Endothelial cell of umbilical vein (primary cell): ENCODE measurements around the gene RPS16. TPM values are rescaled to one million over a fixed set of nuclear protein-coding genes. Genes with fewer than 3 reads are reported as not detected.

Experiments used
- BruUV-seq: library from RNA; stranded (reverse); fragments of 400-500 nt; replicated peaks from 2 replicates; lab custom pipeline; 2021; lab: Mats Ljungman, UMichigan
- CTCF ChIA-PET: fragments of 300-600, 350-600 bp; sonication (Branson Sonifier 250); formaldehyde crosslinking; loops from one replicate; lab custom pipeline; 2021; ENCODE audit warnings: antibody characterized with exemption, inconsistent platforms; lab: Charles Lee
- POLR2A ChIA-PET: fragments of 300-600, 350-600 bp; sonication (Branson Sonifier 250); formaldehyde crosslinking; loops from one replicate; lab custom pipeline; 2021; ENCODE audit warnings: antibody characterized with exemption, inconsistent platforms; lab: Charles Lee
- DNase-seq: peaks from one replicate; pipeline ENCODE4 v3.0.0-alpha.2; 2011; ENCODE audit warnings: low read depth, low spot score
- FAIRE-seq: peaks from 2 replicates; lab custom pipeline; 2011; peaks lifted over from hg19 to GRCh38; lab: Jason Lieb, UNC
- H2AFZ ChIP-seq: 2 replicates; pipeline ENCODE4 v1.6.0; 2012; ENCODE audit warnings: low read depth, low read length, control low read depth, inconsistent platforms
- H3K27ac ChIP-seq: 2 replicates; pipeline ENCODE4 v1.5.1; 2011; ENCODE audit warnings: low read depth, mild to moderate bottlenecking, control low read depth, low read length, moderate library complexity; ENCODE audit not compliant: insufficient read depth
- H3K27me3 ChIP-seq, 2 experiments: 2 replicates each; pipeline versions ENCODE4 v1.6.0 to v1.6.1; 2011; ENCODE audit warnings: low read length in 2 of 2, mixed read lengths in 1 of 2; ENCODE audit not compliant: control insufficient read depth in 2 of 2, insufficient read depth in 2 of 2
- H3K36me3 ChIP-seq, 2 experiments: 2 replicates in 1 of 2; 3 replicates in 1 of 2; pipeline ENCODE4 v1.5.1; 2011; ENCODE audit warnings: low read length in 2 of 2, mild to moderate bottlenecking in 1 of 2, moderate library complexity in 1 of 2; ENCODE audit not compliant: control insufficient read depth in 2 of 2, insufficient read depth in 2 of 2; ENCODE audit errors: extremely low read depth in 1 of 2
- H3K4me1 ChIP-seq: 3 replicates; pipeline ENCODE4 v1.5.1; 2011; ENCODE audit warnings: mild to moderate bottlenecking, low read length; ENCODE audit not compliant: control insufficient read depth, insufficient read depth; ENCODE audit errors: extremely low read depth
- H3K4me2 ChIP-seq: 2 replicates; pipeline ENCODE4 v1.6.1; 2011; ENCODE audit warnings: low read length, control low read depth, mixed read lengths; ENCODE audit not compliant: insufficient read depth
- H3K4me3 ChIP-seq, 3 experiments: fragments of 200-600 bp in 1 of 3; sonication (generic), shearing (Covaris generic) in 1 of 3; replicated peaks in 1 of 3; 2 replicates each; pipeline ENCODE4 v1.5.1; 2011 to 2016; ENCODE audit warnings: control low read depth in 3 of 3, low read length in 3 of 3, mild to moderate bottlenecking in 2 of 3, inconsistent platforms in 1 of 3, low read depth in 1 of 3, moderate library complexity in 1 of 3; ENCODE audit not compliant: insufficient read depth in 1 of 3
- H3K79me2 ChIP-seq: 2 replicates; pipeline ENCODE4 v1.6.0; 2012; ENCODE audit warnings: low read length, inconsistent platforms; ENCODE audit not compliant: control insufficient read depth, insufficient read depth
- H3K9ac ChIP-seq: replicated peaks from 2 replicates; pipeline ENCODE3; 2011; ENCODE audit warnings: low read length, control low read depth; ENCODE audit not compliant: insufficient read depth; ENCODE audit errors: extremely low read depth
- H3K9me1 ChIP-seq: replicated peaks from 3 replicates; pipeline ENCODE4 v1.6.0; 2011; ENCODE audit warnings: mild to moderate bottlenecking, low read length; ENCODE audit not compliant: control insufficient read depth, insufficient read depth; ENCODE audit errors: extremely low read depth
- H3K9me3 ChIP-seq: replicated peaks from 2 replicates; pipeline ENCODE4 v1.5.1; 2012; ENCODE audit warnings: low read length, inconsistent platforms; ENCODE audit not compliant: control insufficient read depth, insufficient read depth
- H4K20me1 ChIP-seq: replicated peaks from 2 replicates; pipeline ENCODE3; 2011; ENCODE audit warnings: mild to moderate bottlenecking, low read length; ENCODE audit not compliant: control insufficient read depth, insufficient read depth; ENCODE audit errors: extremely low read depth
- CTCF ChIP-seq, 2 donors: IDR thresholded peaks; 1 replicate in 1 of 2; 2 replicates in 1 of 2; pipeline ENCODE4 v1.5.1; 2011; ENCODE audit warnings: low read length in 2 of 2, mild to moderate bottlenecking in 2 of 2, moderate library complexity in 2 of 2, control low read depth in 1 of 2, inconsistent platforms in 1 of 2, low read depth in 1 of 2; ENCODE audit not compliant: insufficient read depth in 1 of 2; ENCODE audit errors: extremely low read depth in 1 of 2
- EZH2 ChIP-seq: IDR thresholded peaks from 2 replicates; pipeline ENCODE4 v1.6.1; 2012; ENCODE audit warnings: borderline replicate concordance, low read depth, mild to moderate bottlenecking, moderate library complexity, low read length, inconsistent platforms; ENCODE audit not compliant: severe bottlenecking
- FOS ChIP-seq: IDR thresholded peaks from 2 replicates; pipeline ENCODE4 v1.6.1; 2011; ENCODE audit warnings: mild to moderate bottlenecking, low read length, moderate library complexity, borderline replicate concordance; ENCODE audit not compliant: insufficient read depth
- GATA2 ChIP-seq: IDR thresholded peaks from 2 replicates; pipeline ENCODE4 v1.7.0; 2011; ENCODE audit warnings: low read depth, mild to moderate bottlenecking, moderate library complexity, mixed read lengths, low read length; ENCODE audit not compliant: insufficient read length, insufficient read depth
- JUN ChIP-seq: IDR thresholded peaks from 2 replicates; pipeline ENCODE4 v1.6.1; 2011; ENCODE audit warnings: borderline replicate concordance, low read depth; ENCODE audit not compliant: insufficient read length, insufficient read depth
- MAX ChIP-seq: IDR thresholded peaks from 2 replicates; pipeline ENCODE4 v1.6.1; 2011; ENCODE audit not compliant: insufficient read depth, insufficient read length
- MYC ChIP-seq: IDR thresholded peaks from one replicate; pipeline ENCODE4 v1.6.1; 2011; ENCODE audit warnings: mild to moderate bottlenecking, low read depth, low read length
- POLR2A ChIP-seq: IDR thresholded peaks from 2 replicates; pipeline ENCODE4 v1.6.1; 2012; ENCODE audit warnings: low read depth, mild to moderate bottlenecking, control low read depth, low read length
- POLR2AphosphoS5 ChIP-seq: IDR thresholded peaks from 2 replicates; pipeline ENCODE4 v1.6.1; 2012; ENCODE audit warnings: low read depth, mild to moderate bottlenecking, control low read depth, low read length, moderate library complexity; ENCODE audit not compliant: insufficient read depth
- dilution Hi-C: fragments of 300-500 bp; cut with MboI; formaldehyde crosslinking; loops from one replicate; pipeline ENCODE4 v1.15.0; 2019; ENCODE audit warnings: low sequenced_read_pairs; ENCODE audit not compliant: extremely low pct_ligation_motif_present
- intact Hi-C: fragments of 100-400 bp; cut with micrococcal nuclease; formaldehyde crosslinking; loops from one replicate; pipeline ENCODE4 v1.10.0; 2022
- polyA plus RNA-seq, 4 experiments: library from polyadenylated mRNA; depleted of rRNA in 3 of 4; stranded (reverse) in 3 of 4; unstranded in 1 of 4; fragments of >200 nt; gene quantifications; 2 replicates each; pipeline versions ENCODE4 v1.2.1 to v1.2.3, GENCODE V29; 2011 to 2012; ENCODE audit warnings: missing spikeins in 1 of 4
- total RNA-seq: library from RNA; stranded (reverse); gene quantifications from 2 replicates; pipeline ENCODE4 v1.2.3, GENCODE V29; 2021

The RPS16 gene
- total and polyA plus RNA-seq, 2 donors (not counting 3 experiments of a cell fraction or from before 2014, with no cell fraction given) = 1,768 to 5,244 TPM

GRCh38 chr19:39386557-39386956 lies 49.2 kb downstream of the RPS16 start:
- CTCF ChIA-PET = interaction anchor here (0.9 to 1.1 kb wide), 3 partner anchors 11 to 24 kb away, joined by 4 read pairs; no protein-coding TSS in a partner anchor
- no peak for DNase-seq

GRCh38 chr19:39385629-39386411 lies 49.9 kb downstream of the RPS16 start:
- H3K27me3 ChIP-seq = no peaks in the 10 kb centered on the region
- no TSS peak for BruUV-seq

More at GRCh38 chr19:39386557-39386956, 49.2 kb downstream of the RPS16 start:
- no peak for FAIRE-seq
- H4K20me1 ChIP-seq = no peaks in the 10 kb centered on the region
- BruUV-seq = no TSS peak
- H3K79me2 ChIP-seq = peaks cover 7% of the 10 kb centered on the region
- dilution Hi-C loops (no loop called here), intact Hi-C loops (no loop called here)
- POLR2A ChIA-PET = no interaction called here
- no peak overlapping the region for H3K4me3 ChIP-seq
- peaks cover 5% of the 10 kb centered on the region for H3K4me1 ChIP-seq
- H3K27me3 ChIP-seq = no peaks in the 10 kb centered on the region
- H3K36me3 ChIP-seq = peaks cover 7 to 48% of the 10 kb centered on the region in 2 experiments
- no peak overlapping the region for H3K4me2 ChIP-seq
- no peaks in the 10 kb centered on the region for H3K9me3 ChIP-seq
- no peak overlapping the region for H3K27ac ChIP-seq
- H2AFZ ChIP-seq = no peak overlapping the region
- TF ChIP-seq EZH2 = no peak
- TF ChIP-seq FOS = no peak
- no peak for TF ChIP-seq GATA2
- no peak for TF ChIP-seq JUN
- no peak for TF ChIP-seq POLR2A
- no peak for TF ChIP-seq POLR2AphosphoS5
- no peak for TF ChIP-seq MAX
- no peak for TF ChIP-seq MYC
- H3K9ac ChIP-seq = no peak overlapping the region
- H3K9me1 ChIP-seq = no peaks in the 10 kb centered on the region

More at GRCh38 chr19:39385629-39386411, 49.9 kb downstream of the RPS16 start:
- Histone ChIP-seq H3K9ac (no peak overlapping the region), H2AFZ (no peak overlapping the region), H3K79me2 (peaks cover 7% of the 10 kb centered on the region), H3K4me3 (no peak overlapping the region), H3K9me3 (no peaks in the 10 kb centered on the region), H3K36me3 (peaks cover 7 to 55% of the 10 kb centered on the region in 2 experiments), H3K9me1 (no peaks in the 10 kb centered on the region), H4K20me1 (no peaks in the 10 kb centered on the region), H3K27ac (no peak overlapping the region), H3K4me2 (no peak overlapping the region), H3K4me1 (peaks cover 5% of the 10 kb centered on the region)
- FAIRE-seq = no peak
- intact Hi-C loops = no loop called here
- no peak for DNase-seq
- POLR2A ChIA-PET = no interaction called here
- CTCF ChIA-PET = interaction anchor here (0.9 to 1.1 kb wide), 3 partner anchors 12 to 23 kb away, joined by 4 read pairs; no protein-coding TSS in a partner anchor
- TF ChIP-seq MAX (no peak), FOS (no peak), CTCF (IDR thresholded peaks at IDR 0.05; ENCODE audit: extremely low read depth in 1 of 2, insufficient read depth in 1 of 2, low read depth in 1 of 2, low read length in 2 of 2) (no peak), JUN (no peak)
- dilution Hi-C loops = no loop called here
